Measurements from ENCODE around the gene S1PR2.
"Not testable (repeated sequence)": the region's sequence is repeated elsewhere in the genome, so short reads cannot be mapped to it uniquely, and the experiment has no call there.

S1PR2 gene

DNA sequence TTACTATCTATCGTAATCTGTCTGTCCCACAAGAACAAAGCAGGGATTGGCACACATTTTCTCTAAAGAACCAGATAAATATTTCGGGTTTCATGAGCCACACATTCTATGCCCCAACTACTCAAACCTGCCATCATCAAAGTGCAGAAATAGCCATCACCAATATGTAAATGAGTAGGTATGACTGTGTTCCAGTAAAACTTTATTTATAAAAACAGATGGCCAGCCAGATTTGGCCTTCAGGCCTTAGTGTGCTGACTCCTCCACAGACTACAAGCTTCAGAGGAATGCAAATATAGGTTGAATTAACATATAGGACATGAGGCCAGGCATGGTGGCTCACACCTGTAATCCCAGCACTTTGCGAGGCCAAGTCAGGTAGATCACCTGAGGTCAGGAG, 27.4 kb downstream of the S1PR2 start:
- ChIA-PET CTCF (no interaction called here), POLR2A (no interaction called here)
- H3K27ac ChIP-seq (ENCODE audit: insufficient read depth in 1 of 2, low read depth in 1 of 2, low read length in 2 of 2, poor library complexity in 1 of 2, severe bottlenecking in 2 of 2), result no peak overlapping the region
- H3K36me3 ChIP-seq (ENCODE audit: control insufficient read depth in 4 of 4, insufficient read depth in 4 of 4, low read length in 3 of 4), result no peaks in the 10 kb centered on the region
- H3K4me3 ChIP-seq (ENCODE audit: control insufficient read depth in 1 of 7, extremely low read depth in 1 of 7, insufficient read depth in 4 of 7, low read depth in 2 of 7, low read length in 6 of 7), result no peak overlapping the region
- peaks cover 0 to 2% (median 0%) of the 10 kb centered on the region in 5 experiments for H3K9me3 ChIP-seq (ENCODE audit: control extremely low read depth in 1 of 5, control insufficient read depth in 4 of 5, insufficient read depth in 2 of 5, low read depth in 1 of 5, low read length in 4 of 5)
- H3K27me3 ChIP-seq (replicated peaks in 2 of 5; ENCODE audit: control insufficient read depth in 4 of 5, insufficient read depth in 5 of 5, low read length in 4 of 5), result no peaks in the 10 kb centered on the region
- H3K4me1 ChIP-seq (ENCODE audit: control extremely low read depth in 1 of 4, control insufficient read depth in 4 of 4, insufficient read depth in 4 of 4, low read length in 3 of 4), result peaks cover 0 to 2% (median 0%) of the 10 kb centered on the region in 4 experiments
- WGBS (ENCODE audit: insufficient coverage), result 100% methylated on average over 1 of the region's 3 CpGs
- DNase-seq, result no peak

DNA sequence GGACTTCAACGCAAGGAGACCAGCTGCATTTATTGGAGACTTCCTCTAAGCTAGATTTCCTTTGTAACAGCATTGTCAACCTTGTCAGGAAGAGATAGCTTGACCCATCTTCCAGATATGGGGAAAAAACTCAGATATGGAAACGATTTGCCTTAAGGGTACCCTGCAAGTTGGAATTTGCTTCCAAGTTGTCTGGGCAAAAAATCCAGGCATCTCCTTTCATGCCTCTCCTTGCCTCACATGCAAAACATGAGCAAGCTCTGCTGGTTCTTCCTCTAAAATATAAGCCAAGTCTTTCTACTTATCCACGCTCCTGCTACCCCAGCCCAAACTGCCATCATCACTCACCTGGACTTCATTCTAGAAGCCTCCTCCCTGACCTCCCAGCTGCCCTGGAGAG, 30.0 kb downstream of the S1PR2 start:
- DNase-seq, result no peak
- Histone ChIP-seq H3K9me3 (ENCODE audit: control extremely low read depth in 1 of 5, control insufficient read depth in 4 of 5, insufficient read depth in 2 of 5, low read depth in 1 of 5, low read length in 4 of 5) (no peaks in the 10 kb centered on the region), H3K4me1 (ENCODE audit: control extremely low read depth in 1 of 4, control insufficient read depth in 4 of 4, insufficient read depth in 4 of 4, low read length in 3 of 4) (peaks cover 0 to 2% (median 0%) of the 10 kb centered on the region in 4 experiments), H3K36me3 (ENCODE audit: control insufficient read depth in 4 of 4, insufficient read depth in 4 of 4, low read length in 3 of 4) (no peaks in the 10 kb centered on the region), H3K27me3 (replicated peaks in 2 of 5; ENCODE audit: control insufficient read depth in 4 of 5, insufficient read depth in 5 of 5, low read length in 4 of 5) (no peaks in the 10 kb centered on the region), H3K4me3 (ENCODE audit: control insufficient read depth in 1 of 7, extremely low read depth in 1 of 7, insufficient read depth in 4 of 7, low read depth in 2 of 7, low read length in 6 of 7) (no peak overlapping the region), H3K27ac (ENCODE audit: insufficient read depth in 1 of 2, low read depth in 1 of 2, low read length in 2 of 2, poor library complexity in 1 of 2, severe bottlenecking in 2 of 2) (no peak overlapping the region)
- ChIA-PET CTCF (interaction anchor here (1.8 to 2.4 kb wide), 3 partner anchors 9 to 48 kb away, joined by 5 to 9 read pairs (median 6); no protein-coding TSS in a partner anchor), POLR2A (no interaction called here)
- 82% methylated on average over 2 of the region's 3 CpGs for WGBS (ENCODE audit: insufficient coverage)

DNA sequence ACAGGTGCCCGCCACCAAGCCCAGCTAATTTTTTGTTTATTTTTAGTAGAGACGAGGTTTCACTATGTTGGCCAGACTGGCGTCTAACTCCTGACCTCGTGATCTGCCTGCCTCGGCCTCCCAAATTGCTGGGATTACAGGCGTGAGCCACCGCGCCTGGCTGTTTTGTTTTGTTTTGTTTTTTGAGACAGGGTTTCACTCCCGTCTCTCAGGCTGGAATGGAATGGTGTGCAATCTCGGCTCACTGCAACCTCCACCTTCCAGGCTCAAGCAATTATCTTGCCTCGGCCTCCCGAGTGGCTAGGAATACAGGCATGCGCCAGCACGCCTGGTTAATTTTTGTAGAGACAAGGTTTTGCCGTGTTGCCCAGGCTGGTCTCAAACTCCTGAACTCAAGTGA, 31.0 kb downstream of the S1PR2 start:
- H3K27me3 ChIP-seq (replicated peaks in 2 of 5; ENCODE audit: control insufficient read depth in 4 of 5, insufficient read depth in 5 of 5, low read length in 4 of 5); H3K27ac ChIP-seq (ENCODE audit: insufficient read depth in 1 of 2, low read depth in 1 of 2, low read length in 2 of 2, poor library complexity in 1 of 2, severe bottlenecking in 2 of 2); H3K4me3 ChIP-seq (ENCODE audit: control insufficient read depth in 1 of 7, extremely low read depth in 1 of 7, insufficient read depth in 4 of 7, low read depth in 2 of 7, low read length in 6 of 7); H3K9me3 ChIP-seq (ENCODE audit: control extremely low read depth in 1 of 5, control insufficient read depth in 4 of 5, insufficient read depth in 2 of 5, low read depth in 1 of 5, low read length in 4 of 5); H3K4me1 ChIP-seq (ENCODE audit: control extremely low read depth in 1 of 4, control insufficient read depth in 4 of 4, insufficient read depth in 4 of 4, low read length in 3 of 4); H3K36me3 ChIP-seq (ENCODE audit: control insufficient read depth in 4 of 4, insufficient read depth in 4 of 4, low read length in 3 of 4); POLR2A ChIA-PET; DNase-seq: not testable (repeated sequence)
- over 99% methylated on average over 12 of the region's 15 CpGs for WGBS (ENCODE audit: insufficient coverage)
- CTCF ChIA-PET, result interaction anchor here (1.9 to 2.4 kb wide), 2 partner anchors 10 to 14 kb away, joined by 6 to 9 read pairs; no protein-coding TSS in a partner anchor

DNA sequence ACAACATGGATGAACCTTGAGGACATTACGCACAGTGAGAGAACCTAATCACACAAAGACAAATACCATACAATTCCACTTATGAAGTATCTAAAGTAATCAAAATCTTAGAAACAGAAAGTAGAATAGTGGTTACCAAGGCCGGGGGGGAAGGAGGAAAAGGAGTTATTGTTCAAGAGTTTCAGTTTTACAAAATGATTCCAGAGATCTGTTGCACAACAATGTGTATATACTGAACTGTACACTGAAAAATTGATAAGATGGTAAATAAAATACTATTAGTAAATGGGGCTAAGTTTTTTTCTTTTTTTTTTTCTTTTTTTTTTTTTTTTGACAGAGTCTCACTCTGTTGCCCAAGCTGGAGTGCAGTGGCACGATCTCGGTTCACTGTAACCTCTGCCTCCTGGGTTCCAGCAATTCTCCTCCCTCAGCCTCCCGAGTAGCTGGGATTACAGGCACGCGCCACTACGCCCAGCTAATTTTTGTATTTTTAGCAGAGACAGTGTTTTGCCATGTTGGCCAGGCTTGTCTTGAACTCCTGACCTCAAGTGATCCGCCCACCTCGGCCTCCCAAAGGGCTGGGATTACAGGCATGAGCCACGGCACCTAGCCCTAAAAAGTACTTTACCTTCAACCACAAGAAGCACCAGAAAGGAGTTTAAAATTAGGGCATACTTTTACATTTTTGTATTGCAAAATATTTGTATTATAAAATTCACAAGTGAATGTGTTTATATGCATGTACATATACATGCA, 32.1 kb downstream of the S1PR2 start:
- H3K27me3 ChIP-seq (replicated peaks in 2 of 5; ENCODE audit: control insufficient read depth in 4 of 5, insufficient read depth in 5 of 5, low read length in 4 of 5); H3K9me3 ChIP-seq (ENCODE audit: control extremely low read depth in 1 of 5, control insufficient read depth in 4 of 5, insufficient read depth in 2 of 5, low read depth in 1 of 5, low read length in 4 of 5); H3K4me3 ChIP-seq (ENCODE audit: control insufficient read depth in 1 of 7, extremely low read depth in 1 of 7, insufficient read depth in 4 of 7, low read depth in 2 of 7, low read length in 6 of 7); H3K4me1 ChIP-seq (ENCODE audit: control extremely low read depth in 1 of 4, control insufficient read depth in 4 of 4, insufficient read depth in 4 of 4, low read length in 3 of 4); H3K27ac ChIP-seq (ENCODE audit: insufficient read depth in 1 of 2, low read depth in 1 of 2, low read length in 2 of 2, poor library complexity in 1 of 2, severe bottlenecking in 2 of 2); H3K36me3 ChIP-seq (ENCODE audit: control insufficient read depth in 4 of 4, insufficient read depth in 4 of 4, low read length in 3 of 4): not testable (repeated sequence)
- DNase-seq, result peak; percentile 9 to 43 (median 40)
- ChIA-PET POLR2A (interaction anchor here (0.7 kb wide), 1 partner anchor 400 kb away, joined by 3 read pairs; no protein-coding TSS in a partner anchor), CTCF (interaction anchor here (0.6 kb wide), 1 partner anchor 1611 kb away, joined by 3 read pairs; no protein-coding TSS in a partner anchor)
- WGBS (ENCODE audit: insufficient coverage), result 93% methylated on average over 8 of the region's 11 CpGs

DNA sequence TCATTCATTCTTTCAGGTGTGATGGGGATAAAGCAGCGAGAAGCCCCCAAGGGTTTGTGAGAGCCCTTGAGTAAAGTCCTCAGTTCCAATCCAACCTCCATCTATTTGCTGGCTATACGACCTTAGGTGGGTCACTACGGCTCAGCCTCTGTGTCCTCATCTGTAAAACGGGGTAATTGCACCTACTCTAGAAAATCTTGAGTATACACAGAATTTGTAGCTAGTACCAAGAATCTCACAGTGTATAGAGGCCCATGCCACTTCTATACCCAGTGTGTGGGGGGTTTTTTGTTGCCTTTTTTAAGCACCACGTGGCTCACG, 36.0 kb downstream of the S1PR2 start:
- H3K27ac ChIP-seq (ENCODE audit: insufficient read depth in 1 of 2, low read depth in 1 of 2, low read length in 2 of 2, poor library complexity in 1 of 2, severe bottlenecking in 2 of 2), result no peak overlapping the region

DNA sequence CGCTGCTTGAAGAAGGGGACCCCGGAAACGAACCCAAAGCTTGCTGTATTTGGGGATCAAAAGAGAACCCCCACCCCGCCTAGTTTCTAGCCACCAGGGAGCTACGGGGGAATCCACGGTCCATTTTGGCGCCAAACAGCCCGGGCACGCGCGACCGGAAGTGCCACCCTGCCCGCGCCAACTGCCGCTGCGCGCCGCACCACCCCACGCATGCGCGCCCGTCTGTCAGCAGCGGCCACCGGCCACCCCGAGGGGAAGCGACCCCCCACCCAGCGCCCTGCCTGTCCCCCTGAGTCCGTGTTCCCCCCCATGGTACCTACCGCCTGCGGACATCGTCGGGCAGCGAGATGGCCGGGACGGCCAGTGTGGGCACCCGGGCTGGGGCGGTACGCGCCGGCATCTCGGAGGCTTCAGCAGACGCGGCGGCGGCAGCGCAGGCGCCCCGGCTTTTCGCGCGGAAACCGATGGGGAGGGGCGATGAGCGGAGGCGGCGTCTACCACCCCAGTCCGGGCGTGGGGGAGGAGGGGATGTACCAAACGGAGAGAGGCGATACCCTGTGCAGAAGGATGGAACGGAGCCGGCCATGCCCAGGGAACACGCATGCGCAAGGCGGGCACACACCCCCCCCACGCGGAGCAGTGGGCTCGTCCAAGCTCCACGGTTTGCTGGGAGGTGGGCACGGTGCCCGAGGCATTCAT, 36.5 kb downstream of the S1PR2 start, which contains the start of gene DNMT1:
DNMT1 (minus strand) TSS at position 454 of the 699 bp plus-strand sequence; CDS start at position 400, 54 bp downstream.
- Histone ChIP-seq H3K27me3 (replicated peaks in 2 of 5; ENCODE audit: control insufficient read depth in 4 of 5, insufficient read depth in 5 of 5, low read length in 4 of 5) (no peaks in the 10 kb centered on the region), H3K36me3 (ENCODE audit: control insufficient read depth in 4 of 4, insufficient read depth in 4 of 4, low read length in 3 of 4) (peaks cover under 1 to 19% (median 8%) of the 10 kb centered on the region in 4 experiments), H3K4me3 (ENCODE audit: control insufficient read depth in 1 of 7, extremely low read depth in 1 of 7, insufficient read depth in 4 of 7, low read depth in 2 of 7, low read length in 6 of 7) (peak within 1 kb of the TSS; percentile 80 to 96 (median 89)), H3K4me1 (ENCODE audit: control extremely low read depth in 1 of 4, control insufficient read depth in 4 of 4, insufficient read depth in 4 of 4, low read length in 3 of 4) (peaks cover 3 to 21% (median 16%) of the 10 kb centered on the region in 4 experiments), H3K27ac (ENCODE audit: insufficient read depth in 1 of 2, low read depth in 1 of 2, low read length in 2 of 2, poor library complexity in 1 of 2, severe bottlenecking in 2 of 2) (peak within 1 kb of the TSS; percentile 61 to 67), H3K9me3 (ENCODE audit: control extremely low read depth in 1 of 5, control insufficient read depth in 4 of 5, insufficient read depth in 2 of 5, low read depth in 1 of 5, low read length in 4 of 5) (no peaks in the 10 kb centered on the region)
- POLR2A ChIA-PET, result interaction anchor here (0.8 to 0.9 kb wide), 2 partner anchors 14 to 55 kb away, joined by 3 read pairs; no protein-coding TSS in a partner anchor
- 0% methylated on average over 56 of the region's 71 CpGs for WGBS (ENCODE audit: insufficient coverage)
- CTCF ChIA-PET, result interaction anchor here (0.5 to 1.6 kb wide), 6 partner anchors 15 to 50 kb away, joined by 3 to 4 read pairs (median 3); no protein-coding TSS in a partner anchor
- peak; percentile 96 to 98 (median 98) for DNase-seq

More for the DNA sequence above, 36.0 kb downstream of the S1PR2 start:
- H3K9me3 ChIP-seq (ENCODE audit: control extremely low read depth in 1 of 5, control insufficient read depth in 4 of 5, insufficient read depth in 2 of 5, low read depth in 1 of 5, low read length in 4 of 5), result no peaks in the 10 kb centered on the region
- peak overlapping the region in 6 of 7 experiments; percentile 84 to 96 (median 90) for H3K4me3 ChIP-seq (ENCODE audit: control insufficient read depth in 1 of 7, extremely low read depth in 1 of 7, insufficient read depth in 4 of 7, low read depth in 2 of 7, low read length in 6 of 7)
- ChIA-PET CTCF (interaction anchor here (0.5 to 1.6 kb wide), 6 partner anchors 14 to 49 kb away, joined by 3 to 4 read pairs (median 3); no protein-coding TSS in a partner anchor), POLR2A (interaction anchor here (0.8 kb wide), 1 partner anchor 13 kb away, joined by 3 read pairs; no protein-coding TSS in a partner anchor)
- no peak for DNase-seq
- H3K4me1 ChIP-seq (ENCODE audit: control extremely low read depth in 1 of 4, control insufficient read depth in 4 of 4, insufficient read depth in 4 of 4, low read length in 3 of 4), result peaks cover 3 to 21% (median 16%) of the 10 kb centered on the region in 4 experiments
- H3K36me3 ChIP-seq (ENCODE audit: control insufficient read depth in 4 of 4, insufficient read depth in 4 of 4, low read length in 3 of 4), result peaks cover 0 to 14% (median 5%) of the 10 kb centered on the region in 4 experiments
- 15% methylated on average over 2 of the region's 6 CpGs for WGBS (ENCODE audit: insufficient coverage)
- no peaks in the 10 kb centered on the region for H3K27me3 ChIP-seq (replicated peaks in 2 of 5; ENCODE audit: control insufficient read depth in 4 of 5, insufficient read depth in 5 of 5, low read length in 4 of 5)
